HL-60/S4 treated with retinoic acid at 250 ng/mL for 4 days and 3 days (cell line): ENCODE results near the gene TMEM213.
"Not testable (repeated sequence)": the region's sequence is repeated elsewhere in the genome, so short reads cannot be mapped to it uniquely, and the experiment has no call there.

Source experiments
- in situ Hi-C: fragments of 300-500 bp; cut with MboI; formaldehyde crosslinking; loops from 2 replicates; pipeline ENCODE4 v1.7.0; 2022; ENCODE audit warnings: low sequenced_read_pairs

Gene TMEM213

GRCh38 chr7:138796038-138796615 lies 1.7 kb upstream of the TMEM213 start:
- in situ Hi-C loops: no loop called here

GRCh38 chr7:138797046-138797445 lies 748 bp upstream of the TMEM213 start:
- in situ Hi-C loops: not testable (repeated sequence)

GRCh38 chr7:138798836-138799235 lies 1.0 kb downstream of the TMEM213 start:
- in situ Hi-C loops: no loop called here

GRCh38 chr7:138799336-138800000 lies 1.7 kb downstream of the TMEM213 start:
- in situ Hi-C loops: no loop called here

GRCh38 chr7:138801256-138801655 lies 3.5 kb downstream of the TMEM213 start:
- in situ Hi-C loops: no loop called here

- in situ Hi-C loops: no loop called here
Measured at GRCh38 chr7:138802706-138803105, 4.9 kb downstream of the TMEM213 start.

- in situ Hi-C loops: no loop called here
Measured at GRCh38 chr7:138804618-138805017, 6.8 kb downstream of the TMEM213 start.

GRCh38 chr7:138809346-138809745 lies 11.6 kb downstream of the TMEM213 start:
- in situ Hi-C loops: no loop called here

GRCh38 chr7:138811327-138811726 lies 13.5 kb downstream of the TMEM213 start:
- in situ Hi-C loops: not testable (repeated sequence)

- in situ Hi-C loops: no loop called here
Measured at GRCh38 chr7:138813945-138814344, 16.2 kb downstream of the TMEM213 start.

DNA sequence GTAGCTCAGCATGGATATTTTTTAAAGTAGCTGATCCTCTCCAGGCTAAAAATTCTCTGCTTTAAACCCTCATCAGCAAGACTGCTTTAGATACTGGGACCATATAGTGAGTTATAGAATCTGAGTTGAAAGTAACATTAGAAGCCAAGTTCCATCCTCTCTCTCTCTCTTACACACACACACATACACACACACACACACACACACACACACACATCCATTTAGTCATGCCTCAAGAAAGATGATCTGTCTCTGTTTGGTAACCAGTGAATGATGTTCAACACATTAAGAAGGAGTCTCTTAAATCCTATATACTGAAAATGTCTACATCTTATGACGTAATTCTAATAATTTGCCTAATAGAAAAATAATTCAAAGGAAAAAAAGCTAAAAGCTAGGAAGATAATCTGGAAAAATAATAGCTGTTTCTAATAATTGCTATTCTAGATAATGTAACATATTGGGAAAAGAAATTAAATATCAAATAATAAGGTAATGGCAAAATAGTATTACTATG lies 17.1 kb downstream of the TMEM213 start:
- in situ Hi-C loops: no loop called here

DNA sequence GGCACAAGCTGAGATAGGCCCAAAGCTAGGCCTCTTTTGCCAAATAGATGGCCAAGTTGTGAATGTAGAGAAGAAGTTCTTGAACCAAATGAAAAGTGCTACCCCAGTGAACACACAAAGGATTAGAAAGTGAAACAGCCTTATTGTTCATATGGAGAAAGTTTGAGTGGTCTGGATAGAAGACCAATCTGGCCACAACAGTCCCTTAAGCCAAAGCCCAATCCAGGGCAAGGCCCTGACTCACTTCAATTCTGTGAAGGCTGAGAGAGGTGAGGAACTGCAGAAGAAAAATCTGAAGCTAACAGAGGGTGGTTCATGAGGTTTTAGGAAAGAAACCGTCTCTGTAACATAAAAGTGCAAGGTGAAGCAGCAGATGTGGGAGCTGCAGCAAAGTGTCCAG lies 18.9 kb downstream of the TMEM213 start:
- in situ Hi-C loops: no loop called here

- in situ Hi-C loops: no loop called here
Measured at GRCh38 chr7:138819625-138820024, 21.8 kb downstream of the TMEM213 start.

DNA sequence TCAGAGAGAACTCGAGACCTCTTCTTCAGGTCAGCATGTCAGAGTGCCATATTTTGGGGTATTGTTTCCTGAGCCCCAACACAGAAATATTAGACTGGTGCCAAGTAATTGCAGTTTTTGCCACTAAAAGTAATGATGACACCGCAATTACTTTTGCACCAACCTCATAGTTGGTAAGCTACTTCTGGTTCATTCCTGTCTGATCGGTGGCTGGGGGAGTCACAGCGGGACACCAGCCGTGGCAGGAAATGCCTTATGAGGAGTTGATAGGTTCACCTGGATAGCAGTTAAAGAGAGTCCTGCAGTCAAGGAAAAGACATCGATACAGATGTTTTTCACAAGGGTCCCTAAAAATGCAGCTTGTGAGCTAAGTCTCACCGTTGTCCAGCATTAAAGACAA lies 24.1 kb downstream of the TMEM213 start:
- in situ Hi-C loops: no loop called here

- in situ Hi-C loops: no loop called here
Measured at GRCh38 chr7:138822867-138823535, 25.2 kb downstream of the TMEM213 start.

- in situ Hi-C loops: no loop called here
Measured at GRCh38 chr7:138825049-138825721, 27.4 kb downstream of the TMEM213 start.

GRCh38 chr7:138828302-138828701 lies 30.5 kb downstream of the TMEM213 start:
- in situ Hi-C loops: no loop called here

DNA sequence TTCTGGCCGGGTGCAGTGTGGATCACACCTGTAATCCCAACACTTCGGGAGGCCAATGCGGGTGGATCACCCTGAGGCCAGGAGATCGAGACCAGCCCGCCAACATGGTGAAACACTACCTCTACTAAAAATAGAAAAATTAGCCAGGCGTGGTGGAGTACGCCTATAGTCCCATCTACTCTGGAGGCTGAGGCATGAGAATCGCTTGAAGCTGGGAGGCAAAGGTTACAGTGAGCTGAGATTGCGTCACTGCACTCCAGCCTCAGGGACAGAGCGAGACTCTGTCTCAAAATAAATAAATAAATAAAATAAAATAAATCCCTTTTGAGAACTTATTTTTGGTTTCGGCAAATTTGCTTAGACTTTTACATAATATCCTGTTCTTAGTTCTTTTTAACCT lies 31.5 kb downstream of the TMEM213 start:
- in situ Hi-C loops: no loop called here

DNA sequence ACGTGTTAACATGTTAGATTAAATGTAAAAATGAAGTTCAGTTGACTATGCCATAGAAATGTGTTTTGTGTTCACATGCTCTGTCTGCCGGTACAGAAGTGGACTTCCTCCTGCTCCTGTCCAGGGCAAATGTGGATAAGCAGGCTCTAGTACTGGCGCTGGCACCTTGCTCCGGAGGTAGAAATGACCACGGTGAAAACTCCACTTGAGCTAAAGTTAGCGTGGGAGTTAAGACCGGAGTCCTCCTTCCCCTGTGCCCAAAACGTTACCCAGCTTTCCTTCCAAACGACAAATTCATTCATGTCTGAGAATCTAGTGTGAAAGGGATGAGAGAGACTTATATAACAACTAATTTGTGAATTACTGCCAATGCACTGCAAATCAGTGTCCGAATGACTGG lies 35.2 kb downstream of the TMEM213 start:
- in situ Hi-C loops: no loop called here

- in situ Hi-C loops: no loop called here
Measured at GRCh38 chr7:138833596-138833995, 35.8 kb downstream of the TMEM213 start.

DNA sequence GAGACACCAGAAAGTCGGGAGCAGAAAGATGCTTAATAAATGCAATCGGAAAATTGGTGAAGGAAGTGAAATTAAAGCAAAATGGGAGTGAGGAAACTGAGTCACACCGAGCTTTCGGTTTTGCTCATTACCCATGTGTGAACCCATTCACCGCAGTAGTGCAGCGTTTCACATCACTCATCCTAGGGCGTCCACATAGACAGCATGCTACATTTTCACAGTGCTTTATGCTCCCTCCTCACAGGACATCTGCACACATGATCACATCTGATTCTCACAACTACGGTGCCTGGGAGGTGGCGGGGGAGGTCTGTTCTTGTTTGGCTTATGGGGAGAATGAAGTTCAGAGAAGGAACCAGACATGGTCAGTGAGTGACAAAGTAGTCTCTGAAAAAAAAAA lies 36.8 kb downstream of the TMEM213 start:
- in situ Hi-C loops: no loop called here

GRCh38 chr7:138835087-138835486 lies 37.3 kb downstream of the TMEM213 start:
- in situ Hi-C loops: no loop called here
